HCT116 (cell line): ENCODE data around the gene LRIG1. TPM values are rescaled to one million over a fixed set of nuclear protein-coding genes. Genes with fewer than 3 reads are reported as not detected.

Experiments used
- ATAC-seq: fragments of 200-7000 bp; cut with Tn5 transposase; 2 replicates; pipeline ENCODE4 v1.9.1; 2020; ENCODE audit warnings: mild to moderate bottlenecking, moderate library complexity
- BruUV-seq: library from RNA; stranded (reverse); fragments of 400-500 nt; replicated peaks from 2 replicates; lab custom pipeline; 2021; lab: Mats Ljungman, UMichigan
- CTCF ChIA-PET: fragments of 300-600 bp; sonication (Branson Sonifier 250); formaldehyde crosslinking; loops from one replicate; lab custom pipeline; 2021; ENCODE audit warnings: antibody characterized with exemption; lab: Charles Lee
- POLR2A ChIA-PET: fragments of 300-600, 350-600 bp; sonication (Branson Sonifier 250); formaldehyde crosslinking; loops from one replicate; lab custom pipeline; 2021; ENCODE audit warnings: antibody characterized with exemption; lab: Charles Lee
- RAD21 ChIA-PET, 2 experiments: fragments of 300-600 bp; sonication (Branson Sonifier 250); formaldehyde crosslinking; loops; one replicate each; lab custom pipeline; 2023; ENCODE audit warnings: low total read pairs in 2 of 2; ENCODE audit not compliant: uncharacterized antibody in 2 of 2, unreplicated experiment in 2 of 2, low non-redundant PET in 1 of 2; lab: Charles Lee
- DNase-seq: peaks from one replicate; pipeline ENCODE4 v3.0.0-alpha.2; 2010; ENCODE audit warnings: low read depth, low spot score
- H2AFZ ChIP-seq: fragments of 200-600 bp; shearing (Covaris generic), sonication (generic); 2 replicates; pipeline ENCODE4 v1.6.1; 2017; ENCODE audit warnings: low read depth, mixed run types, mixed read lengths, antibody characterized with exemption, low read length; ENCODE audit not compliant: poor library complexity, severe bottlenecking
- H3K27ac ChIP-seq: 2 replicates; pipeline ENCODE4 v1.5.1; 2012; ENCODE audit warnings: low read depth, low read length
- H3K27me3 ChIP-seq: fragments of 200-600 bp; sonication (generic); 2 replicates; pipeline ENCODE4 v1.6.1; 2016; ENCODE audit warnings: mixed run types, low read length, mixed read lengths; ENCODE audit not compliant: insufficient read depth
- H3K36me3 ChIP-seq, 2 experiments: fragments of 200-500 bp in 1 of 2; fragments of 200-600 bp in 1 of 2; sonication (Bioruptor generic) in 1 of 2; sonication (generic) in 1 of 2; 2 replicates each; pipeline versions ENCODE4 v1.5.1 to v1.6.1; 2014 to 2016; ENCODE audit warnings: low read length in 2 of 2, inconsistent platforms in 1 of 2, mixed read lengths in 1 of 2, mixed run types in 1 of 2; ENCODE audit not compliant: insufficient read depth in 2 of 2, control insufficient read depth in 1 of 2
- H3K4me1 ChIP-seq, 2 experiments: fragments of 200-600 bp in 1 of 2; sonication (generic) in 1 of 2; 2 replicates each; pipeline versions ENCODE4 v1.5.1 to v1.6.1; 2012 to 2017; ENCODE audit warnings: low read length in 2 of 2, inconsistent platforms in 1 of 2, mild to moderate bottlenecking in 1 of 2, mixed read lengths in 1 of 2, mixed run types in 1 of 2, moderate library complexity in 1 of 2; ENCODE audit not compliant: insufficient read depth in 2 of 2, control insufficient read depth in 1 of 2
- H3K4me2 ChIP-seq: fragments of 200-600 bp; sonication (generic); 2 replicates; pipeline ENCODE4 v1.6.1; 2017; ENCODE audit warnings: mixed run types, low read length, mixed read lengths
- H3K4me3 ChIP-seq, 2 experiments: fragments of 200-600 bp in 1 of 2; sonication (generic) in 1 of 2; replicated peaks in 1 of 2; 2 replicates each; pipeline ENCODE4 v1.5.1; 2011 to 2016; ENCODE audit warnings: low read length in 2 of 2, control low read depth in 1 of 2, low read depth in 1 of 2, mild to moderate bottlenecking in 1 of 2, mixed read lengths in 1 of 2, mixed run types in 1 of 2
- H3K79me2 ChIP-seq: fragments of 200-600 bp; sonication (generic); 2 replicates; pipeline ENCODE4 v1.6.1; 2017; ENCODE audit warnings: mild to moderate bottlenecking, mixed run types, low read length, moderate library complexity, mixed read lengths; ENCODE audit not compliant: insufficient read depth
- H3K9ac ChIP-seq: fragments of 200-600 bp; sonication (generic); 2 replicates; pipeline ENCODE4 v1.6.1; 2016; ENCODE audit warnings: low read length, mixed read lengths
- H3K9me2 ChIP-seq: fragments of 200-600 bp; sonication (generic), shearing (Covaris generic); 2 replicates; pipeline ENCODE4 v1.6.1; 2017; ENCODE audit warnings: mixed run types, mild to moderate bottlenecking, moderate library complexity; ENCODE audit not compliant: insufficient read depth
- H3K9me3 ChIP-seq, 2 experiments: fragments of 200-500 bp in 1 of 2; fragments of 200-600 bp in 1 of 2; sonication (Bioruptor generic) in 1 of 2; sonication (generic) in 1 of 2; 2 replicates each; pipeline ENCODE4 v1.6.1; 2014 to 2017; ENCODE audit warnings: low read length in 2 of 2, mixed read lengths in 2 of 2, inconsistent platforms in 1 of 2, low read depth in 1 of 2, mild to moderate bottlenecking in 1 of 2, mixed run types in 1 of 2, moderate library complexity in 1 of 2; ENCODE audit not compliant: control insufficient read depth in 1 of 2, insufficient read depth in 1 of 2
- H4K20me1 ChIP-seq: fragments of 200-600 bp; sonication (generic), shearing (Covaris generic); 2 replicates; pipeline ENCODE4 v1.6.1; 2017; ENCODE audit warnings: mixed run types, mild to moderate bottlenecking, moderate library complexity; ENCODE audit not compliant: insufficient read depth
- ATF3 ChIP-seq: IDR thresholded peaks from 2 replicates; pipeline ENCODE4 v1.6.1; 2012
- CBX3 ChIP-seq: IDR thresholded peaks from 2 replicates; pipeline ENCODE4 v1.6.1; 2012; ENCODE audit warnings: low read depth
- CEBPB ChIP-seq: IDR thresholded peaks from 2 replicates; pipeline ENCODE4 v1.6.1; 2012; ENCODE audit warnings: low read depth
- EGR1 ChIP-seq: IDR thresholded peaks from 2 replicates; pipeline ENCODE4 v1.6.1; 2012; ENCODE audit warnings: low read depth
- ELF1 ChIP-seq: IDR thresholded peaks from 2 replicates; pipeline ENCODE4 v1.6.1; 2012; ENCODE audit warnings: low read depth, borderline replicate concordance
- EZH2 ChIP-seq: fragments of 200-600 bp; sonication (generic); IDR thresholded peaks from 2 replicates; pipeline ENCODE4 v1.6.1; 2017; ENCODE audit warnings: antibody characterized with exemption, mixed run types
- EZH2phosphoT487 ChIP-seq: fragments of 200-600 bp; IDR thresholded peaks from 2 replicates; pipeline ENCODE4 v1.6.1; 2018; ENCODE audit warnings: antibody characterized with exemption, borderline replicate concordance
- FOSL1 ChIP-seq: IDR thresholded peaks from 2 replicates; pipeline ENCODE4 v1.6.1; 2012; ENCODE audit warnings: low read depth
- JUND ChIP-seq: IDR thresholded peaks from 2 replicates; pipeline ENCODE4 v1.6.1; 2012
- POLR2A ChIP-seq: IDR thresholded peaks from 2 replicates; pipeline ENCODE4 v1.7.0; 2011; ENCODE audit warnings: borderline replicate concordance; ENCODE audit not compliant: insufficient read depth, insufficient read length; ENCODE audit errors: extremely low read depth
- POLR2AphosphoS5 ChIP-seq: IDR thresholded peaks from 2 replicates; pipeline ENCODE4 v1.6.1; 2011; ENCODE audit warnings: mild to moderate bottlenecking, low read depth, low read length, moderate library complexity
- RAD21 ChIP-seq: IDR thresholded peaks from 2 replicates; pipeline ENCODE4 v1.6.1; 2012; ENCODE audit warnings: low read depth, mild to moderate bottlenecking
- TCF7L2 ChIP-seq: IDR thresholded peaks from 2 replicates; pipeline ENCODE4 v1.7.0; 2011; ENCODE audit warnings: borderline replicate concordance, inconsistent platforms; ENCODE audit not compliant: insufficient read depth, insufficient read length; ENCODE audit errors: extremely low read depth
- YY1 ChIP-seq: IDR thresholded peaks from 2 replicates; pipeline ENCODE4 v1.6.1; 2011; ENCODE audit warnings: low read length, low read depth, moderate library complexity, mild to moderate bottlenecking; ENCODE audit not compliant: insufficient replicate concordance; ENCODE audit errors: extremely low read depth
- ZFX ChIP-seq: fragments of 450-650 bp; IDR thresholded peaks from 2 replicates; pipeline ENCODE4 v1.6.1; 2017
- ZNF274 ChIP-seq: fragments of 200-500 bp; sonication (Bioruptor generic); IDR thresholded peaks from 2 replicates; pipeline ENCODE4 v1.6.1; 2014; ENCODE audit warnings: mild to moderate bottlenecking, low read depth, low read length, inconsistent platforms
- intact Hi-C: fragments of 100-400 bp; cut with micrococcal nuclease; formaldehyde crosslinking; loops from 2 replicates; pipeline ENCODE4 v1.10.0; 2022
- total RNA-seq: library from RNA; stranded (reverse); gene quantifications from one replicate; pipeline ENCODE4 v1.2.1, GENCODE V29; 2021; ENCODE audit not compliant: unreplicated experiment
- TF ChIP-seq, protein P1 (sequence below): IDR thresholded peaks from 2 replicates; pipeline ENCODE4 v1.6.1; 2012; ENCODE audit warnings: low read depth
- TF ChIP-seq, protein P2 (sequence below), 3 experiments: fragments of 200-600 bp in 1 of 3; sonication (generic) in 1 of 3; IDR thresholded peaks in 2 of 3; conservative IDR thresholded peaks in 1 of 3; 2 replicates each; pipeline ENCODE4 v1.5.1; 2012 to 2017; ENCODE audit warnings: low read depth in 2 of 3, low read length in 2 of 3, antibody characterized with exemption in 1 of 3, borderline replicate concordance in 1 of 3, control low read depth in 1 of 3, mild to moderate bottlenecking in 1 of 3, mixed read lengths in 1 of 3, mixed run types in 1 of 3, moderate library complexity in 1 of 3; ENCODE audit not compliant: insufficient read depth in 1 of 3

LRIG1 gene
- total RNA-seq, 1 experiment from 2014 or later: 3.1 TPM

- Histone ChIP-seq H2AFZ (no peak overlapping the region), H3K9ac (no peak overlapping the region), H3K4me3 (no peak overlapping the region), H3K9me2 (no peaks in the 10 kb centered on the region), H3K27ac (no peak overlapping the region), H3K79me2 (no peaks in the 10 kb centered on the region), H3K4me1 (no peaks in the 10 kb centered on the region)
- CTCF ChIA-PET: no interaction called here
- no TSS peak for BruUV-seq
- RAD21 ChIA-PET: no interaction called here
- POLR2A ChIA-PET: no interaction called here
- intact Hi-C loops: loop anchor here (10.0 kb wide), 1 partner anchor 62 kb away; no protein-coding TSS in a partner anchor
- ATAC-seq: no peak
- no peak for TF ChIP-seq EZH2phosphoT487
- TF ChIP-seq EZH2: no peak
- no peak for TF ChIP-seq ELF1
- no peak for TF ChIP-seq POLR2AphosphoS5
- TF ChIP-seq FOSL1: no peak
- TF ChIP-seq ZNF274: no peak
- no peak for TF ChIP-seq CEBPB
- no peak for TF ChIP-seq EGR1
- TF ChIP-seq CBX3: no peak
- TF ChIP-seq ATF3: no peak
- no peak for TF ChIP-seq TCF7L2
- TF ChIP-seq, protein P1, sequence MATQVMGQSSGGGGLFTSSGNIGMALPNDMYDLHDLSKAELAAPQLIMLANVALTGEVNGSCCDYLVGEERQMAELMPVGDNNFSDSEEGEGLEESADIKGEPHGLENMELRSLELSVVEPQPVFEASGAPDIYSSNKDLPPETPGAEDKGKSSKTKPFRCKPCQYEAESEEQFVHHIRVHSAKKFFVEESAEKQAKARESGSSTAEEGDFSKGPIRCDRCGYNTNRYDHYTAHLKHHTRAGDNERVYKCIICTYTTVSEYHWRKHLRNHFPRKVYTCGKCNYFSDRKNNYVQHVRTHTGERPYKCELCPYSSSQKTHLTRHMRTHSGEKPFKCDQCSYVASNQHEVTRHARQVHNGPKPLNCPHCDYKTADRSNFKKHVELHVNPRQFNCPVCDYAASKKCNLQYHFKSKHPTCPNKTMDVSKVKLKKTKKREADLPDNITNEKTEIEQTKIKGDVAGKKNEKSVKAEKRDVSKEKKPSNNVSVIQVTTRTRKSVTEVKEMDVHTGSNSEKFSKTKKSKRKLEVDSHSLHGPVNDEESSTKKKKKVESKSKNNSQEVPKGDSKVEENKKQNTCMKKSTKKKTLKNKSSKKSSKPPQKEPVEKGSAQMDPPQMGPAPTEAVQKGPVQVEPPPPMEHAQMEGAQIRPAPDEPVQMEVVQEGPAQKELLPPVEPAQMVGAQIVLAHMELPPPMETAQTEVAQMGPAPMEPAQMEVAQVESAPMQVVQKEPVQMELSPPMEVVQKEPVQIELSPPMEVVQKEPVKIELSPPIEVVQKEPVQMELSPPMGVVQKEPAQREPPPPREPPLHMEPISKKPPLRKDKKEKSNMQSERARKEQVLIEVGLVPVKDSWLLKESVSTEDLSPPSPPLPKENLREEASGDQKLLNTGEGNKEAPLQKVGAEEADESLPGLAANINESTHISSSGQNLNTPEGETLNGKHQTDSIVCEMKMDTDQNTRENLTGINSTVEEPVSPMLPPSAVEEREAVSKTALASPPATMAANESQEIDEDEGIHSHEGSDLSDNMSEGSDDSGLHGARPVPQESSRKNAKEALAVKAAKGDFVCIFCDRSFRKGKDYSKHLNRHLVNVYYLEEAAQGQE: no peak
- no peak for TF ChIP-seq RAD21
- TF ChIP-seq, protein P2, sequence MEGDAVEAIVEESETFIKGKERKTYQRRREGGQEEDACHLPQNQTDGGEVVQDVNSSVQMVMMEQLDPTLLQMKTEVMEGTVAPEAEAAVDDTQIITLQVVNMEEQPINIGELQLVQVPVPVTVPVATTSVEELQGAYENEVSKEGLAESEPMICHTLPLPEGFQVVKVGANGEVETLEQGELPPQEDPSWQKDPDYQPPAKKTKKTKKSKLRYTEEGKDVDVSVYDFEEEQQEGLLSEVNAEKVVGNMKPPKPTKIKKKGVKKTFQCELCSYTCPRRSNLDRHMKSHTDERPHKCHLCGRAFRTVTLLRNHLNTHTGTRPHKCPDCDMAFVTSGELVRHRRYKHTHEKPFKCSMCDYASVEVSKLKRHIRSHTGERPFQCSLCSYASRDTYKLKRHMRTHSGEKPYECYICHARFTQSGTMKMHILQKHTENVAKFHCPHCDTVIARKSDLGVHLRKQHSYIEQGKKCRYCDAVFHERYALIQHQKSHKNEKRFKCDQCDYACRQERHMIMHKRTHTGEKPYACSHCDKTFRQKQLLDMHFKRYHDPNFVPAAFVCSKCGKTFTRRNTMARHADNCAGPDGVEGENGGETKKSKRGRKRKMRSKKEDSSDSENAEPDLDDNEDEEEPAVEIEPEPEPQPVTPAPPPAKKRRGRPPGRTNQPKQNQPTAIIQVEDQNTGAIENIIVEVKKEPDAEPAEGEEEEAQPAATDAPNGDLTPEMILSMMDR (IDR thresholded peaks at IDR 0.05 in 2 of 3, conservative IDR thresholded peaks at IDR 0.05 in 1 of 3; ENCODE audit: borderline replicate concordance in 1 of 3, insufficient read depth in 1 of 3, low read depth in 2 of 3, low read length in 2 of 3): no peak
- TF ChIP-seq POLR2A: no peak
- TF ChIP-seq YY1: no peak
- TF ChIP-seq ZFX: no peak
- TF ChIP-seq JUND: no peak
- TF ChIP-seq, all 23 proteins: peak for 0
- Histone ChIP-seq H4K20me1 (no peaks in the 10 kb centered on the region), H3K9me3 (no peaks in the 10 kb centered on the region), H3K36me3 (no peaks in the 10 kb centered on the region), H3K4me2 (no peak overlapping the region), H3K27me3 (no peaks in the 10 kb centered on the region)
- no peak for DNase-seq
Measured at GRCh38 chr3:66452303-66453011, 48.4 kb downstream of the LRIG1 start.
